Suprapubic skin (tissue), 4 donors: ENCODE results near the gene SPIN1. TPM values are rescaled to one million over a fixed set of nuclear protein-coding genes. Genes with fewer than 3 reads are reported as not detected.

Experiments used
- DNase-seq, 2 donors: peaks; one replicate each; pipeline ENCODE4 v3.0.0-alpha.2; 2019; ENCODE audit warnings: low spot score in 2 of 2
- H3K27ac ChIP-seq: fragments of 200-600 bp; sonication (generic); one replicate; pipeline ENCODE4 v1.5.1; 2019
- H3K27me3 ChIP-seq: fragments of 200-600 bp; sonication (generic); one replicate; pipeline ENCODE4 v1.5.1; 2019
- H3K36me3 ChIP-seq: fragments of 200-600 bp; sonication (generic); one replicate; pipeline ENCODE4 v1.5.1; 2019
- H3K4me1 ChIP-seq: fragments of 200-600 bp; sonication (generic); one replicate; pipeline ENCODE4 v1.5.1; 2019
- H3K4me3 ChIP-seq: fragments of 200-600 bp; sonication (generic); one replicate; pipeline ENCODE4 v1.5.1; 2019; ENCODE audit warnings: mild to moderate bottlenecking
- H3K9me3 ChIP-seq: fragments of 200-600 bp; sonication (generic); one replicate; pipeline ENCODE4 v1.5.1; 2019
- EP300 ChIP-seq: sonication (generic); formaldehyde crosslinking; IDR thresholded peaks from one replicate; pipeline ENCODE4 v1.6.1; 2017; ENCODE audit warnings: antibody characterized with exemption
- POLR2A ChIP-seq, 2 donors: fragments of 450-650 bp; IDR thresholded peaks; one replicate each; pipeline ENCODE4 v1.6.1; 2017; ENCODE audit warnings: antibody characterized with exemption in 2 of 2, mild to moderate bottlenecking in 2 of 2, moderate library complexity in 2 of 2
- POLR2AphosphoS5 ChIP-seq, 3 donors: sonication (generic); formaldehyde crosslinking; IDR thresholded peaks; one replicate each; pipeline ENCODE4 v1.6.1; 2017; ENCODE audit warnings: antibody characterized with exemption in 3 of 3
- WGBS: methylation state at CpG from one replicate; pipeline ENCODE4 v1.1.5; 2018; 5-methylcytosine and 5-hydroxymethylcytosine counted together
- total RNA-seq, 4 donors: library from RNA; depleted of rRNA; stranded (reverse); fragments of >200 nt; gene quantifications; one replicate each; pipeline ENCODE4 v1.1.0, GENCODE V29; 2016
- TF ChIP-seq, protein P1 (sequence below), 2 donors: fragments of 200-600 bp in 1 of 2; fragments of 450-650 bp in 1 of 2; sonication (generic) in 1 of 2; IDR thresholded peaks; one replicate each; pipeline ENCODE4 v1.5.1; 2016 to 2019; ENCODE audit warnings: antibody characterized with exemption in 2 of 2, mild to moderate bottlenecking in 1 of 2, moderate library complexity in 1 of 2

The SPIN1 gene
- total RNA-seq, 4 donors from 2014 or later, result 44.9 to 60.3 (median 54.4) TPM

- DNase-seq, result no peak
- H3K27ac ChIP-seq, result no peak overlapping the region
- WGBS, result 96% methylated on average over 5 of the region's 5 CpGs
- TF ChIP-seq EP300 (no peak), POLR2AphosphoS5 (IDR thresholded peaks at IDR 0.05) (no peak), POLR2A (IDR thresholded peaks at IDR 0.05) (no peak)
- TF ChIP-seq, protein P1, sequence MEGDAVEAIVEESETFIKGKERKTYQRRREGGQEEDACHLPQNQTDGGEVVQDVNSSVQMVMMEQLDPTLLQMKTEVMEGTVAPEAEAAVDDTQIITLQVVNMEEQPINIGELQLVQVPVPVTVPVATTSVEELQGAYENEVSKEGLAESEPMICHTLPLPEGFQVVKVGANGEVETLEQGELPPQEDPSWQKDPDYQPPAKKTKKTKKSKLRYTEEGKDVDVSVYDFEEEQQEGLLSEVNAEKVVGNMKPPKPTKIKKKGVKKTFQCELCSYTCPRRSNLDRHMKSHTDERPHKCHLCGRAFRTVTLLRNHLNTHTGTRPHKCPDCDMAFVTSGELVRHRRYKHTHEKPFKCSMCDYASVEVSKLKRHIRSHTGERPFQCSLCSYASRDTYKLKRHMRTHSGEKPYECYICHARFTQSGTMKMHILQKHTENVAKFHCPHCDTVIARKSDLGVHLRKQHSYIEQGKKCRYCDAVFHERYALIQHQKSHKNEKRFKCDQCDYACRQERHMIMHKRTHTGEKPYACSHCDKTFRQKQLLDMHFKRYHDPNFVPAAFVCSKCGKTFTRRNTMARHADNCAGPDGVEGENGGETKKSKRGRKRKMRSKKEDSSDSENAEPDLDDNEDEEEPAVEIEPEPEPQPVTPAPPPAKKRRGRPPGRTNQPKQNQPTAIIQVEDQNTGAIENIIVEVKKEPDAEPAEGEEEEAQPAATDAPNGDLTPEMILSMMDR (IDR thresholded peaks at IDR 0.05), result no peak
- H3K27me3 ChIP-seq, result no peaks in the 10 kb centered on the region
- H3K36me3 ChIP-seq, result no peaks in the 10 kb centered on the region
- H3K4me1 ChIP-seq, result peaks cover 11% of the 10 kb centered on the region
- H3K4me3 ChIP-seq, result no peak overlapping the region
- no peaks in the 10 kb centered on the region for H3K9me3 ChIP-seq
Measured at GRCh38 chr9:88398016-88398415, 9.8 kb downstream of the SPIN1 start.

GRCh38 chr9:88399966-88400365, 11.7 kb downstream of the SPIN1 start:
- H3K4me1 ChIP-seq, result peaks cover 11% of the 10 kb centered on the region
- WGBS, result 50% methylated on average over 3 of the region's 3 CpGs
- H3K27me3 ChIP-seq, result no peaks in the 10 kb centered on the region
- H3K4me3 ChIP-seq, result no peak overlapping the region
- no peaks in the 10 kb centered on the region for H3K9me3 ChIP-seq
- no peak for TF ChIP-seq POLR2A (IDR thresholded peaks at IDR 0.05)
- TF ChIP-seq EP300, result no peak
- no peak for TF ChIP-seq POLR2AphosphoS5 (IDR thresholded peaks at IDR 0.05)
- TF ChIP-seq, protein P1 (IDR thresholded peaks at IDR 0.05), result no peak
- DNase-seq, result no peak
- H3K27ac ChIP-seq, result no peak overlapping the region
- no peaks in the 10 kb centered on the region for H3K36me3 ChIP-seq

DNA sequence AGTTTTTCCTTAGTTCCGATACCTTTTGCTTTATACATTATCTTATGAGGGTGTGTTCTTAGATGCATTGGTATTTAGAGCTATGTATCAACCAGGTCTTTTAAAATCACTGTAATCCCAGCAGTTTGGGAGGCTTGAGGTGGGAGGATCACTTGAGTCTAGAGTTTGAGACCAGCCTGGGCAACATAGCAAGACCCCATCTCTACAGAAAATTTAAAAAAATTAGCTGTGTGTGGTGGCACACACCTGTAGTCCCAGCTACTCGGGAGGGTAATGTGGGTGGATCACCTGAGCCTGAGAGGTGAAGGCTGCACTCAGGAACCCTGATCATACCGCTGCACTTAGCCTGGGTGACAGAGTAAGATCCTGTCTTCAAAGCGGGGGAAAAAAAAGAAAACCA, 15.1 kb downstream of the SPIN1 start:
- peaks cover 11% of the 10 kb centered on the region for H3K4me1 ChIP-seq
- H3K36me3 ChIP-seq, result no peaks in the 10 kb centered on the region
- no peaks in the 10 kb centered on the region for H3K9me3 ChIP-seq
- H3K27ac ChIP-seq, result no peak overlapping the region
- WGBS, result 94% methylated on average over 4 of the region's 4 CpGs
- no peak overlapping the region for H3K4me3 ChIP-seq
- TF ChIP-seq, protein P1 (IDR thresholded peaks at IDR 0.05), result no peak
- TF ChIP-seq POLR2A (IDR thresholded peaks at IDR 0.05) (no peak), POLR2AphosphoS5 (IDR thresholded peaks at IDR 0.05) (no peak), EP300 (no peak)
- no peaks in the 10 kb centered on the region for H3K27me3 ChIP-seq
- no peak for DNase-seq

- 91% methylated on average over 7 of the region's 7 CpGs for WGBS
- DNase-seq, result no peak
- H3K27ac ChIP-seq, result no peak overlapping the region
- H3K4me3 ChIP-seq, result no peak overlapping the region
- TF ChIP-seq, protein P1 (IDR thresholded peaks at IDR 0.05), result no peak
- TF ChIP-seq EP300, result no peak
- no peak for TF ChIP-seq POLR2AphosphoS5 (IDR thresholded peaks at IDR 0.05)
- TF ChIP-seq POLR2A (IDR thresholded peaks at IDR 0.05), result no peak
- H3K36me3 ChIP-seq, result no peaks in the 10 kb centered on the region
- no peaks in the 10 kb centered on the region for H3K9me3 ChIP-seq
- no peaks in the 10 kb centered on the region for H3K4me1 ChIP-seq
- H3K27me3 ChIP-seq, result no peaks in the 10 kb centered on the region
Measured at GRCh38 chr9:88406051-88406450, 17.8 kb downstream of the SPIN1 start.

- no peak overlapping the region for H3K27ac ChIP-seq
- H3K9me3 ChIP-seq, result peaks cover 4% of the 10 kb centered on the region
- no peaks in the 10 kb centered on the region for H3K36me3 ChIP-seq
- WGBS, result 98% methylated on average over 4 of the region's 4 CpGs
- no peaks in the 10 kb centered on the region for H3K4me1 ChIP-seq
- H3K27me3 ChIP-seq, result no peaks in the 10 kb centered on the region
- H3K4me3 ChIP-seq, result no peak overlapping the region
- TF ChIP-seq EP300 (no peak), POLR2AphosphoS5 (IDR thresholded peaks at IDR 0.05) (no peak), POLR2A (IDR thresholded peaks at IDR 0.05) (no peak)
- TF ChIP-seq, protein P1 (IDR thresholded peaks at IDR 0.05), result no peak
- no peak for DNase-seq
Measured at GRCh38 chr9:88411471-88411870, 23.2 kb downstream of the SPIN1 start.
